GM23338 (cell line): ENCODE measurements around the gene SLX4IP.

Experiments
- EZH2 ChIP-seq: fragments of 200-600 bp; sonication (generic); IDR thresholded peaks from one replicate; pipeline ENCODE4 v1.8.0; 2017; ENCODE audit warnings: antibody characterized with exemption, mild to moderate bottlenecking, low read depth; ENCODE audit not compliant: unreplicated experiment
- ZNF114 ChIP-seq: fragments of 250-450 bp; sonication (Bioruptor Pico); IDR thresholded peaks from 2 replicates; pipeline ENCODE4 v1.5.0; 2020; ENCODE audit warnings: mild to moderate bottlenecking, moderate library complexity
- TF ChIP-seq, protein P1 (sequence below), 2 experiments: fragments of 200-600 bp in 1 of 2; sonication (generic) in 1 of 2; conservative IDR thresholded peaks; 2 replicates each; pipeline versions ENCODE4 v1.5.1 to v1.6.1; 2016 to 2017; ENCODE audit warnings: antibody characterized with exemption in 2 of 2, low read depth in 2 of 2, mild to moderate bottlenecking in 2 of 2, moderate library complexity in 1 of 2

DNA sequence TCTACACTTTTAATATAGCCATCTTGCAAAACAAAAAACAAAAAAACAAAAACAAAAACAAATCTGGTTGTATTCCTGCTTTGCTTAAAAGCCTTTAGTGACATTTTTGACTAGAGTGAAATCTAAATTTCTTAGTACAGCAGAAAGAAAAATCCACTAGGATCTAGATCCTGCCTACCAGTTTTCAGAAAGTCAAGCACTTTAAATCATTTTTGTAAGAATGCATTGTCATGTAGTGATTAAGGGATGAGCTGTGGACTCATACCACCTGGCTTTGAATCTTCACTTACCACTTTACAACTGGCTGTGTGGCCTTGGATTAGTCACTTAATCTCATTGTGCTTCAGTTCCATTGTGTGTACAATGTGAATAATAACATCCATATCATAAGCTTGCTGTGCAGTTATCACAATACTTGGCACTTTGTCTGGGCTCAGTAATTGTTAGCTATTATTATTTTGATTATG is 5.1 kb upstream of the SLX4IP start:
- TF ChIP-seq EZH2 (no peak), ZNF114 (CRISPR knock-in tag) (no peak)
- TF ChIP-seq, protein P1, sequence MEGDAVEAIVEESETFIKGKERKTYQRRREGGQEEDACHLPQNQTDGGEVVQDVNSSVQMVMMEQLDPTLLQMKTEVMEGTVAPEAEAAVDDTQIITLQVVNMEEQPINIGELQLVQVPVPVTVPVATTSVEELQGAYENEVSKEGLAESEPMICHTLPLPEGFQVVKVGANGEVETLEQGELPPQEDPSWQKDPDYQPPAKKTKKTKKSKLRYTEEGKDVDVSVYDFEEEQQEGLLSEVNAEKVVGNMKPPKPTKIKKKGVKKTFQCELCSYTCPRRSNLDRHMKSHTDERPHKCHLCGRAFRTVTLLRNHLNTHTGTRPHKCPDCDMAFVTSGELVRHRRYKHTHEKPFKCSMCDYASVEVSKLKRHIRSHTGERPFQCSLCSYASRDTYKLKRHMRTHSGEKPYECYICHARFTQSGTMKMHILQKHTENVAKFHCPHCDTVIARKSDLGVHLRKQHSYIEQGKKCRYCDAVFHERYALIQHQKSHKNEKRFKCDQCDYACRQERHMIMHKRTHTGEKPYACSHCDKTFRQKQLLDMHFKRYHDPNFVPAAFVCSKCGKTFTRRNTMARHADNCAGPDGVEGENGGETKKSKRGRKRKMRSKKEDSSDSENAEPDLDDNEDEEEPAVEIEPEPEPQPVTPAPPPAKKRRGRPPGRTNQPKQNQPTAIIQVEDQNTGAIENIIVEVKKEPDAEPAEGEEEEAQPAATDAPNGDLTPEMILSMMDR (conservative IDR thresholded peaks at IDR 0.05; ENCODE audit: low read depth in 2 of 2): no peak
